Breast epithelium (tissue), 3 donors: Measurements from ENCODE around the gene ITPR2.

Experiments used
- POLR2A ChIP-seq: fragments of 450-650 bp; IDR thresholded peaks from one replicate; pipeline ENCODE4 v1.6.1; 2016; ENCODE audit warnings: antibody characterized with exemption, mild to moderate bottlenecking, moderate library complexity
- POLR2AphosphoS5 ChIP-seq, 3 donors: sonication (generic); formaldehyde crosslinking; IDR thresholded peaks; one replicate each; pipeline ENCODE4 v1.6.1; 2017; ENCODE audit warnings: antibody characterized with exemption in 3 of 3

- TF ChIP-seq POLR2AphosphoS5 (IDR thresholded peaks at IDR 0.05): no peak
- TF ChIP-seq POLR2A: no peak
These were observed 136.3 kb downstream of the ITPR2 start for GRCh38 chr12:26696613-26697092.
